DOHH2 (cell line): ENCODE results near the gene IRAK4.

Experiments
- CTCF ChIP-seq: fragments of 200-600 bp; sonication (generic); IDR thresholded peaks from one replicate; pipeline ENCODE4 v1.5.1; 2014; ENCODE audit warnings: antibody characterized with exemption, mild to moderate bottlenecking, low read depth, low read length; ENCODE audit not compliant: poor library complexity, severe bottlenecking
- EZH2phosphoT487 ChIP-seq: fragments of 200-600 bp; sonication (generic); IDR thresholded peaks from 2 replicates; pipeline ENCODE4 v1.6.1; 2017; ENCODE audit warnings: borderline replicate concordance, mild to moderate bottlenecking, antibody characterized with exemption, low read length, moderate library complexity, mixed read lengths

DNA sequence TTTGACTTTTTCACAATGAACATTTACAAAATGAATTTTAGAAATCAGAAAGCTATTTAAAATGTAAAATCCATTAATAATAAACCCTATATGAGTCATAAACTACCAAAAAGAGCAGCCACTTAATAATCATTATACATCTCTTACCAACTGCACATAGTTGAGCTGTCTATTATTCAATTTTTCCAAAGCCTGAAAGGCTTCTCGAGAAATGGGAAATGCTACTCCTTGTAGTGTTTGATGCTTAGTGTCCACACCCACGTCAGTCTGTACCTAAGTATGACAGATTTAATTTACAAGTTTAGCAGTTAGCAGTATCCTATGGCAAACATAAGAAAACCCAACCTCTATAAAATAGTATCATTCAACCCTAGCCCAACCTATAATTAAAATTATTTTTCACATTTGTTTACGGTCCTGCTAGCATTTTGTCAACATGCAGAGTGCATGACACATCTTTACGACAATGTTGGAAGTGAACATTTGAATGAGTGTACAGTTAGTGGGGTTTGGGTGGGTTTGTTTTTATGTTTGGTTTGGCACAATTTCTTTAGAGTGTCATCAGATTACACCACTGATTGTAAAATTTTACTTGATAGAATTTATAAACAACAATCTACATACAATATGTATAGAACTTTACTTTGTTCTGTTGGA, 38.9 kb downstream of the IRAK4 start:
- TF ChIP-seq CTCF: no peak
- TF ChIP-seq EZH2phosphoT487: no peak
